Germinal center (tissue), 1 donor: ENCODE measurements around the gene RBMS1.

Experiments
- DNase-seq: peaks from one replicate; pipeline ENCODE4 v3.0.0; 2012; ENCODE audit warnings: mixed read lengths, low spot score

RBMS1 gene

GRCh38 chr2:160408173-160408958 is 85.2 kb downstream of the RBMS1 start:
- DNase-seq, result no peak

DNA sequence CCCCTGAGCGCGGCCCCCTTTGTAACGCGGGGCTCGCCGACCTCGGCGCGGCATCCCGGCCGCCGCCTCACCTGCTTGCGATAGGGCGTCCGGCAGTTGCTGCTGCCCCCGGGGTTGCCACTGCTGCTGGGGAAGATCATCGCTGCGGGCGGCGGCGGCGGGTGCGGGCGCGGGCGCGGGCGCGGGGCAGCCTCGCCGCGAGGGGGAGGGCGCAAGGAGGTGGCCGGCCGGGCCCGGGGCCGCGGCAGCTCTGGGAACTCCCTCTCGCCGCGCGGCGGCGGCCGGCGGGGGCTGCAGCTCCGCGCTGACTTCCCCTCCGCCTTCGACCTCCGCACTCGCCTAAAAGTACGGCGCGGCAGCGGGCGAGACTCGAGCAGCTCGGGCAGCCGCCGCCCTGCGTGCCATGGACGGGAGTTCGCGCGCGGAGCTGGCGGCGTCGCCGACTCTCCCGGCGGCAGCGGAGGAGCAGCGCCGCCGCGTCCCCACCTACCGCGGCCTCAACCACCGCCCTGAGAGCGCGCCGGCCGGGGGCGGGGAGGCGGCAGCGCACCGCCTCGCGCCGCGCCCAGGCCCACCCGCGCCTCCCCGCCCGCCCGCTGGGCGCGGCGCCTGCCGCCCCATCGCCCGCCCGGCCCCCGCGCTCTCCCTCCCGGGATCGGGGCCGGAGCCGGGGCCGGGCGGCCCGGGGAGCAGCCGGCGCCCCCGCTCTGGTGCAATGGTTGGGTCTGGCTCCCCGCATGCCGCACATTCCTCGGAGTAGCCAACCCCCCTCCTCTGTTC is 86.0 kb downstream of the RBMS1 start:
- DNase-seq, result peak; percentile 60

DNA sequence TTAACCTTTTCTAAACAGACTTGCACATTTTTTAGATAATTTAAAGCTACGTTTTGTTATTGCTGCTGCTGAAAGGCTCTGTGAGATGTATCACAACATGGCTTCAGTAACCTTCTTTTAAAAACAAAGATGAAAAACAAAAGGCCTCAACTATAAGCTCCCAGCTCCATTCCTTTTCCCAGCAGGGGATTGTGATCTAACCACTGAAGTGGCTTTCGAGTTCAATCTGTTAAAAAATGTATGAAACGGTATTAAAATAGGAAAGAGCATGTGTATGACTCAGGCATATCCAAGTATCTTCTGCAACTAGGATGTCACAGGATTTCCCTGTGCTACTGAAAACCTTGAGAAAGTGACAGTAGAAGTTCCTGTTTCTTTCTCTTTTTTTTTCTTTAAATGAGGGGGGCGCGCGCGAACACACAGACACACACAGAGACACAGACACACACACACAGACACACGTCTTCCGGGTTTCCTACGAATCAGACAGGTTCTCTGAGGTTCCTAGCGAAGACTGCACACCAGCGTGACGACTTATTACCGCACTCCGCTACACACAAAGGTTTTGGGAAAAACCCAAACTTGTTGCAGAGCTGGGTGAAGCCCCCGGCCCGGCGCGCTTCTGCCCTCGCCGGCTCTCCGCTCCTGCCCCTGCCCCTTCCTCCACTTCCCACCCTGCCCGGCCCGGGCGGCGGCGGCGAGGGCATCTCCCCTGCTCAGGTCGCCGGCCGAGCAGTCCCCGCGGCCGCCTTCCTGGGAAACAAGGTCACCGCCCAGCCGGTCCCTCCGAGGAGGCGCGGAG is 86.8 kb downstream of the RBMS1 start:
- peak; percentile 54 for DNase-seq

DNA sequence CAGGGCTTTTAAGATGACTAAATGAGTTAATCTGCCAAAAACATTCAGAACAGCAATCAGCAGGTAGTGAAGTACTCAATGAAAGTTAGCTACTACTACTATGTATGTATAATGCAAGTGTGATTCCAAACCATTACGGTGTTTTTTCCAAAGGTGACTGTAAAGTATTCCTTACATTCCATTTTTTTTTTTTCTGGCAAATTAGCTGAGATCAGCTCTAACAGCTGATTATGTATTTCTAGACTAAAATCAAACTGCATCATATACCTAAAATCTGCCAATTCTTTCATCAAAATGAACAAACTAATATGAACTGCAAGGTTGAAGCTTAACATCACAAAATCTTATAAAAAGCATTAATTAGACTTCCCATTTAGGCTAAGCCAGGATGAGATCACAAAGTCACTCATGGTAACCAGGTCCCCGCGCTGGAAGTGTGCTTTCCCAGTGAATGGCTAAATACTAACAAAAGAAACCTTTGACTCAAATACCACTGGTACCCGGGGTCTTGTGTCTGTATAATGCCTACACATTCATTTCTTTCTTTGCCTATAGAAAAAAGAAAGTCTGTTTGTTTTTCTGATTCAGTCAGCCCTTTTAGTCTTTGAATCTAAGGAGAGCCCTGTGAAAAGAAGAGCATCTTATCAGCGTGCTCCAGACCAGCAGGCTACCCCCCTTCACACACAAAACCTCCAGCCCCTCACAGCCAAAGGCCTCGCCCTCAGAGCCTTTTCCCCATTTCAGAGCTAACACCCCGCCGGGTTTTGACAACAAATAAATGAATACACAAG is 88.3 kb downstream of the RBMS1 start:
- DNase-seq, result no peak

DNA sequence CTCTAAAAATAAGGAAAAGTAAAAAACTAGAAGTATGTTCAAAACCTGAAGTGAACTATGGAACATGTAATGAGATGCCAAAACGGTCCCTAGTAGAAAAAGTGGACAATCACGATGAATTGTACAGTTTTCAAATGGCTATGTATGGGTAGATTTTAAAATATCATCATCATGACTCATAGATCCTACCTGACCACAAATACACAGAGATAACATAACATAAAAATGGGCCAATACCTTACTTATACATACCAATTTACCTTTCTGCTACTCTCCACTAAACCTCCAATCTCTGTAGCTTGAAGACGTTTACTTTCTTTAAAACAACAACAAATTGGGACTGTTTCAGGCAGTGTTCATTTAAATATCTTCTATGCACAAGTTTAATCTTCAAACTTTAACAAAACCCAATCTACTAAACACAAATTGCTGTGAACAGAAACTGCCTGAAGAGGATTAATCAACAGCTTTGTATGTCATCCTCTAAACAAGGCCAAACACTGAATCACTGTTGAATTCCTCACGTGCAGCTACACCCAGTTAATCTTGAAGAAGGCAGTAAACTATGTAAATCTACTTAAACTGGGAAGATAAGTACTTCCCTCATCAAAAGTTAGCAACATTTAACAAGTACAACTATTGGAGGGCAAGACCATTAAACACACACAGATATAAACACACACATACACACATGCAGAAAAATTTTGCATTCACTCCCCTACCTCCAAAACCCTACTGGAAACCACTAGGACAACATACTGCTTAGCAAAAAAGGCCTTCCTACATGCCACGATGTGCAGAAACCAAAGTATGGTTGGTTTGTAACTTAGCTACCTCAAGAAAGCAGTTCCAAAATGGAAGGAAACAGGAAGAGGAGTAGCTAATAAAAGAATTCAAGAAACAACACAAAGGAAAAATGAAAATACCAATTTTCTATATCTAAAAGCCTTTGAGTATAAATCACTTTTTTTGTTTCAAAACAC is 90.3 kb downstream of the RBMS1 start:
- no peak for DNase-seq

DNA sequence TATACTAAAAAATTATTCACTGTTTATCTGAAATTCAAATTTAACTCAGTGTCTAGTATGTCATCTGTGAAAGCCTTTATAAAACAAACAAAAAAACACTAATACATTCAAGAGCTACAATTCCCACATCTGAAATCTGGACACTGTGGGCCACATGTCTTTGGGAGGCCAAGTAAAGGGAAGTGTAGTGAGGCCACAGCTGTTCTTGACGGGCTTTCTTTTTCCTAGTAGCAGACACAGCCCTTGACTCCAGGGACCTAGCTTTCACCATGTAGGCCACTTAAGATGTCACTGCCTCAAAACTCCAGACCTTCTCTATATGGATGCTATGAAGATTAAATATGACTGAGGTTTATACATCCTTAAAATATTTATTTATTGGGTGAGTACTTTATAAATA is 91.1 kb downstream of the RBMS1 start:
- DNase-seq, result no peak

DNA sequence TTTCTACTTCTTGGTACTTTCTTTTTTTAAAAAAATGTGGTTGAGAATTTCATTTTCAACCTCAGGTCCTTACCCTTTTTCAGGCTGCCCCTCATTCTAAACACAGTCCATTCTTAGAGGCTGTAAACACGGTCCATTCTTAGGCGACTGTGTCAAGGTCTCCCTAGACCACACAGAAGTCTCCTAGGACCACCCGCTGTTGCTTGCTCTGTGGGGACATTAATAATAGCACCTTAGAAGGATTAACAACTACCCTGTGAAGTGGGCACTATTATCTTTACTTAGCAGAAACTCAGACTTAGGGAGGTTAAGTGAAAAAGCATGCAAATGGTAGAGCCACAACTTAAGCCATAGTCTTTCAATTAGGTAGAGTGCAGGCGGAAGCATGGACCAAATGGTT is 91.7 kb downstream of the RBMS1 start:
- no peak for DNase-seq

DNA sequence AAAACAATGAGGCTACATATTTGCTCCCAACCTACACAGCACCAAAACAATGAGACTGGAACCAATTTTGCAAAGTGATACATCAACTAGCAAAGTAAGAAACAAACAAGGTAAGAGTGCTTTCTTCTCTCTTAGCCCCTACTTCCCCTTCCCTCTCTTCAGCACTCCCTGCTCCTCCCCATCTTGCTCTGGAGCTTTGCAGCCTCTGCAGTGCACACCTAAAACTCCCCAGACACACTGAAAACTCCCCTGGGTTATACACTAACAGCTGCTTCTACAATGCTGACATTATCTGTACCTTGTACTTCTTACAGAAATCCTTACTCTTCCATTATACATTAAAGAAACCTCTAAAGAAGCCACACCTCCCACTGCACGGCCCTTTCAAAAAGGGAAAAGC is 93.7 kb downstream of the RBMS1 start:
- no peak for DNase-seq

DNA sequence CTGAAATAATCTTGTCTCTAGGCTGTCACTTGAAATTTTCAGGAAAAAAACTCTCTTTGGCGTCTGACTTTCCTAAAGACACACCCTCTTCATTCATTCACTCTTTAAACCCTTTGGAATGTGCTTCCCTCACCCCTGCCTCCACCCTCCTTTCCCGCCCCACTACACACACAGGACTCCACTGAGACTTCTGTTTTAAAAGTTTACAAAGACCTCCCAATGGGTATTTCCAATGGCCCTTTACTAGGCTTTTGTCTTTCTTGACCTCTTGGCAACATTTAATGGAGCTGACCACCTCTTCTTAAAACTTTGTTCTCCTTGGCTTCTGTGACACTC is 96.1 kb downstream of the RBMS1 start:
- DNase-seq, result no peak

GRCh38 chr2:160394153-160394552 is 99.5 kb downstream of the RBMS1 start:
- peak; percentile 45 for DNase-seq

DNA sequence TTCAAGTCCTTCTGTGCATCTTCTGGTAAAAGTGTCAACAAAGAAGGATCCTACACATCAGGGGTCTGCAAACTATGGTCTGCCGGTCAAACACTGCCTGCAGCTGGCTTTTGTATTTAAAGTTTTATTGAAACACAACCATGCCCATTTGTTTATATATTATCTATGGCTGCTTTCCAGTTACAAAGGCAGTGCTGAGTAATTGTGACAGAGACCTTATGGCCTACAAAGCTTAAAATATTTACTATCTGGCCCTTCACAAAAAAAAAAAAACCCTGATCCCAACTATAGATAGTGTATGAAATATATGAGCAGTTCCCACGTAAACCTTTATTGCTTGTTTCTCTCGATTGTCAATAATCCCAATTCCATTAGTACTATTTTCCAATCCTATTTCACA is 101.4 kb downstream of the RBMS1 start:
- DNase-seq, result no peak

- DNase-seq, result no peak
Observed at GRCh38 chr2:160390544-160391455, 102.8 kb downstream of the RBMS1 start.

DNA sequence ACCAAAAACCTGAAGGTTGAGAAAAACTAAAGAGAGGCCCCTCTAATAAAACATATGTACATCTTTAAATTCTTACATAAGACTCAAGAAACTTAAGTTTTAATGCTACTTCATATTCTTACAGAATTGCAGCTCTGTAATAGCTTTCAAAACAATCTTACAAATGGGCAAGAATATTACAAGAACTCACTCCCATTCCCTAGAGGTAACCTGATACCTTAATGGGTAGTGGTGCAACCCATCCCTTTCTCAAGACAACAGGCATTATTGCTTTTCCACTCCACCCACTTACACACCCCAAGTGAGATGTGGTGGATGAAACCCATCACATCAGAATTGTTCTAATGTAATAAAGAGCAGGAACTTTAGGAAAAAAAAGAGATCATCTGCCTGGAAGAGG is 103.7 kb downstream of the RBMS1 start:
- no peak for DNase-seq

GRCh38 chr2:160388464-160389263 is 104.9 kb downstream of the RBMS1 start:
- no peak for DNase-seq

DNA sequence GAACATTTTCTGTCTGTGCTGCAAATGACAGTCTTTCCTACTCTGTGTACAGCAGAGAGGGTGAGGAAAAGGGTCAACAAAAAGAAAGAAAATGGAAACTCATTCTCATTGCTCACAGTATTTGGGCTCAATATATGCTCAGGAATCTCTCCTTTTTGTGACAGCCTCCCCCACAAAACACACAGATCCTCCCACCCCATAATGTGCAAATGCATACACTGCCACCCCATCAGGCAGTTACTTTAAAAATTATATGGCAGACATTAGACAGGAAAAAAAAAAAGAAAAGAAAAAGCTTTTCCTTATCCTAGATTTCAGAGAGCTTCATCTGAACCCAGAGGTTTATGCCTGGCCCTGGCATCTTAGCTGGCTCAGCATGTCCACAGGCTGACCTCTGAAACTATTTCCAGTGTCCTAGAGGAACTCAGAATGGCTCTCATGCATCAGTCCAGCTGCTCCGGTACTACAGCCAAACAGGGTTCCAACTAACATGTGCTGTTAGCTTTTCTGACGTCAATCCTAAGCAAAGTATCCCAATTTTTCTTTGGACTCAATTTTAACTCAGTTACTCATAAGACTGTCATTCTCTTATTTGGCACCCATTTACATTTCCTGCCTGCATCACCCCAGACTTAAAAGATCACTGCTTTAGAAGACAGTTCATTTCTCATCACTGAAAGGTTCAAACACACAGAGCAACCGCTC is 105.9 kb downstream of the RBMS1 start:
- DNase-seq, result no peak

GRCh38 chr2:160384791-160385190 is 108.8 kb downstream of the RBMS1 start:
- no peak for DNase-seq

- no peak for DNase-seq
Observed at GRCh38 chr2:160381425-160381951, 112.1 kb downstream of the RBMS1 start.

DNA sequence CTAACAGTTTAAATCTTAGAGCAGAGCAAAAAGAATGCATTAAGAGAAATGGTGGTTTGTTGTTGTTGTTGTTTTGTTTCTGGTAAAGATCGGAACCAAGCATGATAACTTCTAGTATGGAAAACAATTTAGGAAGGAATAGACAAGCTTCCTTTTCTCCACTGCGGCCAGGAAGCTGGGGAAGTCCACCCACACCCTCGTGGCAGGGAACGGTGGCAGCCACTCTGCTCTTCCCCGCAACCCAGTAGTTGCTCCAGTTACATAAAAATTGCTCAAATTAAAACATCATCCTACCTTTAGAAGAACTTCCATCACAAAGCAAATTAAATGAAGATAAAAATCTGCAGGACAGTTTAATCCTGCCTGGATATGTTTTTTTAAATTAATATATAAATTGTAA is 113.0 kb downstream of the RBMS1 start:
- no peak for DNase-seq
